PFSK-1 (cell line): ENCODE measurements around the gene MAST3. TPM values are rescaled to one million over a fixed set of nuclear protein-coding genes. Genes with fewer than 3 reads are reported as not detected.
A peak's percentile ranks its signal among the peaks of the same experiment; 100 is the strongest.

ENCODE experiments used
- FOXP2 ChIP-seq: optimal IDR thresholded peaks from 2 replicates; pipeline ENCODE3; 2011; ENCODE audit warnings: borderline replicate concordance, control low read depth, inconsistent platforms; ENCODE audit not compliant: insufficient read depth; ENCODE audit errors: extremely low read length, extremely low read depth
- POLR2AphosphoS5 ChIP-seq: IDR thresholded peaks from 2 replicates; pipeline ENCODE4 v1.6.1; 2012; ENCODE audit warnings: low read depth, mild to moderate bottlenecking, control low read depth, low read length, moderate library complexity
- REST ChIP-seq, 2 experiments: IDR thresholded peaks; 2 replicates each; pipeline versions ENCODE4 v1.6.1 to v1.8.0; 2011 to 2012; ENCODE audit warnings: low read depth in 2 of 2, low read length in 2 of 2, control low read depth in 1 of 2, inconsistent platforms in 1 of 2, mild to moderate bottlenecking in 1 of 2, moderate library complexity in 1 of 2; ENCODE audit not compliant: insufficient read depth in 1 of 2
- SIN3A ChIP-seq: IDR thresholded peaks from 2 replicates; pipeline ENCODE4 v1.6.1; 2012; ENCODE audit warnings: mild to moderate bottlenecking, low read length, moderate library complexity, borderline replicate concordance; ENCODE audit not compliant: insufficient read depth
- TAF1 ChIP-seq: IDR thresholded peaks from 2 replicates; pipeline ENCODE4 v1.6.1; 2012; ENCODE audit warnings: low read length, control low read depth, borderline replicate concordance; ENCODE audit not compliant: insufficient read depth
- polyA plus RNA-seq: library from polyadenylated mRNA; unstranded; fragments of >200 nt; gene quantifications from one replicate; pipeline ENCODE4 v1.2.1, GENCODE V29; 2012; ENCODE audit warnings: low read depth, missing spikeins; ENCODE audit not compliant: insufficient read length

MAST3 gene
- 11.2 TPM for polyA plus RNA-seq

GRCh38 chr19:18097217-18097992 lies at the start of gene MAST3:
TSS of gene MAST3 (plus strand) at chr19:18097778. CDS start at chr19:18097793, 15 bp downstream.
- TF ChIP-seq POLR2AphosphoS5 (no peak), FOXP2 (no peak), TAF1 (no peak), REST (IDR thresholded peaks at IDR 0.05; ENCODE audit: insufficient read depth in 1 of 2, low read depth in 2 of 2, low read length in 2 of 2) (no peak), SIN3A (no peak)

GRCh38 chr19:18049385-18049784 lies 48.2 kb upstream of the MAST3 start:
- no peak for TF ChIP-seq FOXP2
- TF ChIP-seq REST (IDR thresholded peaks at IDR 0.05; ENCODE audit: insufficient read depth in 1 of 2, low read depth in 2 of 2, low read length in 2 of 2): no peak
- TF ChIP-seq POLR2AphosphoS5: peak; percentile 32; the same call in 1 of the 2 replicates
- TF ChIP-seq TAF1: no peak
- TF ChIP-seq SIN3A: no peak

GRCh38 chr19:18051887-18052286 lies 45.7 kb upstream of the MAST3 start:
- TF ChIP-seq POLR2AphosphoS5 (no peak), REST (IDR thresholded peaks at IDR 0.05; ENCODE audit: insufficient read depth in 1 of 2, low read depth in 2 of 2, low read length in 2 of 2) (no peak), SIN3A (no peak), TAF1 (no peak)

- TF ChIP-seq REST (IDR thresholded peaks at IDR 0.05; ENCODE audit: insufficient read depth in 1 of 2, low read depth in 2 of 2, low read length in 2 of 2) (no peak), TAF1 (no peak), FOXP2 (no peak), SIN3A (no peak), POLR2AphosphoS5 (no peak)
Observed at GRCh38 chr19:18053576-18054219, 43.9 kb upstream of the MAST3 start.
